Spleen (tissue), 7 donors: ENCODE results near the gene MMP25.

Source experiments
- POLR2A ChIP-seq, 3 donors: fragments of 450-650 bp; IDR thresholded peaks; one replicate each; pipeline ENCODE4 v1.5.1; 2017; ENCODE audit warnings: antibody characterized with exemption in 3 of 3, mild to moderate bottlenecking in 1 of 3
- TF ChIP-seq, protein P1 (sequence below), 11 experiments: fragments of 200-600 bp in 7 of 11; fragments of 450-650 bp in 4 of 11; sonication (generic) in 4 of 11; IDR thresholded peaks in 8 of 11; conservative IDR thresholded peaks in 3 of 11; 1 replicate in 7 of 11; 2 replicates in 4 of 11; pipeline versions ENCODE4 v1.4.0 to v1.8.0; 2016 to 2021; ENCODE audit warnings: antibody characterized with exemption in 11 of 11, inconsistent platforms in 4 of 11, mild to moderate bottlenecking in 1 of 11
- donor health status: DM: no; HTN: no; CAD: no; lungs with moderate emphysema.
- donor health status: DM: no; HTN: no; CAD: no.
- donor health status: DM: no; HTN: no; CAD: no.

DNA sequence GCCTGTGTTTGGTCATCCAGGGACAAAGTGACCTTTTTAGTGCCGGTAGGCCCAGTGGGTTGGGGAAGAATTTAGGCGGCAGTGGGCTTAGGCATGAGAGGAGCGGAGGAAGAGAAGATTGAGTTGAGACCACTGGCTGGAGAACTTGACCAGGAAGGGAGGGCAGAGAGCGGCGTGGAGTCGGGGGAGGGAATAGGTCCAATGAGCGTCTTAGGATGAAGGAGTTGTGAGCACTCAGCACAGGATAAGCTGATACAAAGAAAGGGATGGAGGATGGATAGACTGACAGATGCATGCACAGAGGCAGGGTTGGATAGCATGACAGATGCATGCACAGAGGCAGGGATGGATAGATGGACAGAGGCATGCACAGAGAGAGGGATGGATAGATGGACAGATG is 27.1 kb downstream of the MMP25 start:
- no peak for TF ChIP-seq POLR2A (IDR thresholded peaks at IDR 0.05)
- TF ChIP-seq, protein P1, sequence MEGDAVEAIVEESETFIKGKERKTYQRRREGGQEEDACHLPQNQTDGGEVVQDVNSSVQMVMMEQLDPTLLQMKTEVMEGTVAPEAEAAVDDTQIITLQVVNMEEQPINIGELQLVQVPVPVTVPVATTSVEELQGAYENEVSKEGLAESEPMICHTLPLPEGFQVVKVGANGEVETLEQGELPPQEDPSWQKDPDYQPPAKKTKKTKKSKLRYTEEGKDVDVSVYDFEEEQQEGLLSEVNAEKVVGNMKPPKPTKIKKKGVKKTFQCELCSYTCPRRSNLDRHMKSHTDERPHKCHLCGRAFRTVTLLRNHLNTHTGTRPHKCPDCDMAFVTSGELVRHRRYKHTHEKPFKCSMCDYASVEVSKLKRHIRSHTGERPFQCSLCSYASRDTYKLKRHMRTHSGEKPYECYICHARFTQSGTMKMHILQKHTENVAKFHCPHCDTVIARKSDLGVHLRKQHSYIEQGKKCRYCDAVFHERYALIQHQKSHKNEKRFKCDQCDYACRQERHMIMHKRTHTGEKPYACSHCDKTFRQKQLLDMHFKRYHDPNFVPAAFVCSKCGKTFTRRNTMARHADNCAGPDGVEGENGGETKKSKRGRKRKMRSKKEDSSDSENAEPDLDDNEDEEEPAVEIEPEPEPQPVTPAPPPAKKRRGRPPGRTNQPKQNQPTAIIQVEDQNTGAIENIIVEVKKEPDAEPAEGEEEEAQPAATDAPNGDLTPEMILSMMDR (IDR thresholded peaks at IDR 0.05 in 8 of 11, conservative IDR thresholded peaks at IDR 0.05 in 3 of 11) = no peak
